ENCODE data around the gene CEL.

CEL gene

GRCh38 chr9:133099726-133100505, 38.1 kb downstream of the CEL start:
- no peak for TF ChIP-seq CTCF (IDR thresholded peaks at IDR 0.05; ENCODE audit: low read depth, low read length)
- no peak for DNase-seq (ENCODE audit: extremely low read depth, low read depth)

- DNase-seq (ENCODE audit: extremely low read depth, low read depth) = no peak
- TF ChIP-seq CTCF (IDR thresholded peaks at IDR 0.05; ENCODE audit: low read depth, low read length) = no peak
These were observed 39.0 kb downstream of the CEL start for GRCh38 chr9:133100506-133101355.

GRCh38 chr9:133101356-133102189, 39.8 kb downstream of the CEL start:
- TF ChIP-seq CTCF (IDR thresholded peaks at IDR 0.05; ENCODE audit: low read depth, low read length) = no peak
- DNase-seq (ENCODE audit: extremely low read depth, low read depth) = no peak

- TF ChIP-seq CTCF (IDR thresholded peaks at IDR 0.05; ENCODE audit: low read depth, low read length) = no peak
- DNase-seq (ENCODE audit: extremely low read depth, low read depth) = no peak
These were observed 40.6 kb downstream of the CEL start for GRCh38 chr9:133102190-133103021.

GRCh38 chr9:133103183-133103986, 41.6 kb downstream of the CEL start:
- DNase-seq (ENCODE audit: extremely low read depth, low read depth) = no peak

More at GRCh38 chr9:133103183-133103986, 41.6 kb downstream of the CEL start:
- TF ChIP-seq CTCF (IDR thresholded peaks at IDR 0.05; ENCODE audit: low read depth, low read length) = peak; percentile 91
